ENCODE measurements around the gene LHFPL6. TPM values are rescaled to one million over a fixed set of nuclear protein-coding genes. Genes with fewer than 3 reads are reported as not detected.

LHFPL6 gene
- total RNA-seq, 1 donor from 2014 or later, result 54.8 TPM

DNA sequence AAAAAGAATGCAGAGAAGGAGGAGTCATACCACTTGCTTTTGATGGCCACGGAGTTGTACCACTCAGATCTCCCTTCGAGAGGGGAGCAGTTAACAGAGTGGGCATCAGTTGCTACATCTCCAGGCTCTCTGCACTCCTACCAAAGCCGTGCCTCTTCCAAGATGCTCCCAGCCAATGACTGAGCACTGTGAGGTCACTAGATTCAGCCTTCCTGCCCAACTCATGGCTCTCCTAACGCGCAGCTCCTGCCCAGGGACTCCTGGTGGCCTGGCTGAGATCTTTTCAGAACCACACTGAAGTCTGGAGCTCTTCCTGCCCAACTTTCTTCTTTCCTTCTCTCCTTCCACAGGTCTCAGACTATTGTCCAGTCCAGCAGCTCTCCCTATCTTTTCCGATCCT lies 66.7 kb downstream of the LHFPL6 start:
- no peaks in the 10 kb centered on the region for H3K27me3 ChIP-seq
- intact Hi-C loops (cut with DNase I), result no loop called here
- no peaks in the 10 kb centered on the region for H3K36me3 ChIP-seq
- H3K4me3 ChIP-seq, result no peak overlapping the region
- H3K27ac ChIP-seq, result no peak overlapping the region
- H3K9me3 ChIP-seq, result no peaks in the 10 kb centered on the region
- no peak for TF ChIP-seq POLR2AphosphoS5 (IDR thresholded peaks at IDR 0.05; ENCODE audit: insufficient read depth in 1 of 2, low read depth in 1 of 2)
- TF ChIP-seq, protein P1, sequence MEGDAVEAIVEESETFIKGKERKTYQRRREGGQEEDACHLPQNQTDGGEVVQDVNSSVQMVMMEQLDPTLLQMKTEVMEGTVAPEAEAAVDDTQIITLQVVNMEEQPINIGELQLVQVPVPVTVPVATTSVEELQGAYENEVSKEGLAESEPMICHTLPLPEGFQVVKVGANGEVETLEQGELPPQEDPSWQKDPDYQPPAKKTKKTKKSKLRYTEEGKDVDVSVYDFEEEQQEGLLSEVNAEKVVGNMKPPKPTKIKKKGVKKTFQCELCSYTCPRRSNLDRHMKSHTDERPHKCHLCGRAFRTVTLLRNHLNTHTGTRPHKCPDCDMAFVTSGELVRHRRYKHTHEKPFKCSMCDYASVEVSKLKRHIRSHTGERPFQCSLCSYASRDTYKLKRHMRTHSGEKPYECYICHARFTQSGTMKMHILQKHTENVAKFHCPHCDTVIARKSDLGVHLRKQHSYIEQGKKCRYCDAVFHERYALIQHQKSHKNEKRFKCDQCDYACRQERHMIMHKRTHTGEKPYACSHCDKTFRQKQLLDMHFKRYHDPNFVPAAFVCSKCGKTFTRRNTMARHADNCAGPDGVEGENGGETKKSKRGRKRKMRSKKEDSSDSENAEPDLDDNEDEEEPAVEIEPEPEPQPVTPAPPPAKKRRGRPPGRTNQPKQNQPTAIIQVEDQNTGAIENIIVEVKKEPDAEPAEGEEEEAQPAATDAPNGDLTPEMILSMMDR (IDR thresholded peaks at IDR 0.05), result no peak
- no peak for TF ChIP-seq POLR2A (IDR thresholded peaks at IDR 0.05)
- DNase-seq (ENCODE audit: extremely low spot score in 2 of 2), result no peak
- peaks cover 20% of the 10 kb centered on the region for H3K4me1 ChIP-seq

DNA sequence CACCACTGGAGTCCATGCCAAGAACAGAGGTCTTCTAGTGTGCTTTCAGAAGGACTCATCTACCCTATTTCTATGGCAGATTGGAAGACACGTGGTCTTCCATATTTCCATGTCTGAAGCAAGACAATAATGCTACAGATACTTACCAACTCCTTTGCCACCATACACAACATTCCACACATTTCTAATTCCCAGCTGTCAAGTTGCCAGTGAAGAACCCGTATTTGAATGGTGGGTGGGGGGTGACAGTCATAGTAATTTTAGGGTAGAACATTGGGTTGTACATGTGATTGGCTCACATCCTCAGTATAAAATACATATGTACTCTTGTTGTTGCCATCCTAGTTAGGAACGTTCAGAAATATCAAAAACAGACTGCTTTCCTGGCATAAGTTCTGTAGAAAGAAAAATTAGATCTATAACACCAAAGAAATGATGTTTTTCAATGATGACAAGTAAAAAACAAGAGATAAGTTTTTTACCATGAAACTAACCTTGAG lies 69.3 kb downstream of the LHFPL6 start:
- no peaks in the 10 kb centered on the region for H3K27me3 ChIP-seq
- no peak for DNase-seq (ENCODE audit: extremely low spot score in 2 of 2)
- peaks cover 18% of the 10 kb centered on the region for H3K4me1 ChIP-seq
- H3K9me3 ChIP-seq, result no peaks in the 10 kb centered on the region
- TF ChIP-seq POLR2AphosphoS5 (IDR thresholded peaks at IDR 0.05; ENCODE audit: insufficient read depth in 1 of 2, low read depth in 1 of 2) (no peak), POLR2A (IDR thresholded peaks at IDR 0.05) (no peak)
- TF ChIP-seq, protein P1 (IDR thresholded peaks at IDR 0.05), result no peak
- H3K4me3 ChIP-seq, result no peak overlapping the region
- H3K36me3 ChIP-seq, result no peaks in the 10 kb centered on the region
- no peak overlapping the region for H3K27ac ChIP-seq
- intact Hi-C loops (cut with DNase I), result no loop called here

DNA sequence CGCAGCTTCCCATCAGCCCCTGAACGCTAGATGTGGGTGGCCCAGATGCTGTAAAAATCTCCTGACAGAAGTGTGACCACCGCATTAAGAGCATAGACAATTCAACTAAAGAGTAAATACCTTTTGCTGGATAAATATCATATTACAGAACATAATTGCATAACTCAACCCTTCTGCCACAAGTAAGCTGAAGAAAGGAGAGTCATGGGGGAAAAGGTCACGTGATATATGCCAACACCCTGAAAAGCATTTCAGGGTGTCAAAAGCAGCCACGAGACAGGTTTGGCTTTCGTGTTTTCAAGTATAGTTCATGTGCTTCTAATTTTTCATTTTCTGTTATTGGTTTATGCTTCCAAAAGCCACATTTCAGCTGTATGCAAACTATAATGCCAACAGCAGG lies 71.3 kb downstream of the LHFPL6 start:
- H3K4me3 ChIP-seq, result no peak overlapping the region
- no peak overlapping the region for H3K27ac ChIP-seq
- TF ChIP-seq POLR2AphosphoS5 (IDR thresholded peaks at IDR 0.05; ENCODE audit: insufficient read depth in 1 of 2, low read depth in 1 of 2) (no peak), POLR2A (IDR thresholded peaks at IDR 0.05) (no peak)
- TF ChIP-seq, protein P1 (IDR thresholded peaks at IDR 0.05), result no peak
- H3K27me3 ChIP-seq, result no peaks in the 10 kb centered on the region
- DNase-seq (ENCODE audit: extremely low spot score in 2 of 2), result no peak
- no peaks in the 10 kb centered on the region for H3K9me3 ChIP-seq
- no peaks in the 10 kb centered on the region for H3K36me3 ChIP-seq
- H3K4me1 ChIP-seq, result peaks cover 26% of the 10 kb centered on the region
- intact Hi-C loops (cut with DNase I), result no loop called here

DNA sequence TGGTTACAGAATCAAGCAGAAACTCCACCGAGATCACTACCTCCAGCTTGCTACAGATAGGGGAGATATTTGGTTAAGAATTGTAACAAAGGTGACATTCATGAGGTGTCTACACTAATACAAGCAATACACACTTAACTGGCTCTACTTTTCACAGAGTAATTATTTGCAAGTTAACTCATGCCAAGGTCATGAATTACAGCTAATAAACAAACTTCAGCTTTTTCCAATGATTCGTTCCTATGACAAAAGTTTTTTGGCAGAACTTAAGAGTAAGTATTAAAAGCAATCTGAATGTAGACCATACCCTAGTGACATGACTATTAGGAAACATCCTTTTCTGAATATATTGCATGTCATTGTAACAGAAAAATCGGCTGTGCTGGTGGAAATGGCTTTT lies 72.1 kb downstream of the LHFPL6 start:
- Histone ChIP-seq H3K4me1 (peaks cover 26% of the 10 kb centered on the region), H3K27me3 (no peaks in the 10 kb centered on the region), H3K36me3 (no peaks in the 10 kb centered on the region), H3K27ac (no peak overlapping the region), H3K9me3 (no peaks in the 10 kb centered on the region), H3K4me3 (no peak overlapping the region)
- intact Hi-C loops (cut with DNase I), result no loop called here
- no peak for DNase-seq (ENCODE audit: extremely low spot score in 2 of 2)
- TF ChIP-seq, protein P1 (IDR thresholded peaks at IDR 0.05), result no peak
- TF ChIP-seq POLR2AphosphoS5 (IDR thresholded peaks at IDR 0.05; ENCODE audit: insufficient read depth in 1 of 2, low read depth in 1 of 2) (no peak), POLR2A (IDR thresholded peaks at IDR 0.05) (no peak)

DNA sequence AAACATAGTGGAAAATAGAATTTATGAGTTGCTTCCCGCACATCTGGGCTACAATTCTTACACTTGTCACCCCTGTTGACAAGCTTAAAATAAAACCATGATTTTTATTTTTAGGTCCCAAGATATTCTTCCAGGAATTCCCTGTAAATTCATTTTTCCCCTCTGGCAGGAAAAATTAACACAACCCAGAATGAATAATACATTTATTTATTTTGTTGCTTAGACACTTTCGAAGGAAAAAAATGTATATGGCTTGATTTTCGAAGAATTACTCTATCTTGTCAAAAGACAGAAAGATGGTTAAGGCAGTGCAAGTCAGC lies 74.4 kb downstream of the LHFPL6 start:
- H3K27ac ChIP-seq, result no peak overlapping the region
- intact Hi-C loops (cut with DNase I), result no loop called here
- DNase-seq (ENCODE audit: extremely low spot score in 2 of 2), result no peak

More for the DNA sequence above, 74.4 kb downstream of the LHFPL6 start:
- no peaks in the 10 kb centered on the region for H3K36me3 ChIP-seq
- no peaks in the 10 kb centered on the region for H3K27me3 ChIP-seq
- H3K9me3 ChIP-seq, result no peaks in the 10 kb centered on the region
- H3K4me1 ChIP-seq, result peaks cover 26% of the 10 kb centered on the region
- TF ChIP-seq POLR2AphosphoS5 (IDR thresholded peaks at IDR 0.05; ENCODE audit: insufficient read depth in 1 of 2, low read depth in 1 of 2), result no peak
- TF ChIP-seq POLR2A (IDR thresholded peaks at IDR 0.05), result no peak
- TF ChIP-seq, protein P1 (IDR thresholded peaks at IDR 0.05), result no peak
- no peak overlapping the region for H3K4me3 ChIP-seq

Measured in vagina (tissue), 2 donors.